Measurements from ENCODE around the gene TMEM41B.
"Not testable (repeated sequence)": the region's sequence is repeated elsewhere in the genome, so short reads cannot be mapped to it uniquely, and the experiment has no call there.

The TMEM41B gene

DNA sequence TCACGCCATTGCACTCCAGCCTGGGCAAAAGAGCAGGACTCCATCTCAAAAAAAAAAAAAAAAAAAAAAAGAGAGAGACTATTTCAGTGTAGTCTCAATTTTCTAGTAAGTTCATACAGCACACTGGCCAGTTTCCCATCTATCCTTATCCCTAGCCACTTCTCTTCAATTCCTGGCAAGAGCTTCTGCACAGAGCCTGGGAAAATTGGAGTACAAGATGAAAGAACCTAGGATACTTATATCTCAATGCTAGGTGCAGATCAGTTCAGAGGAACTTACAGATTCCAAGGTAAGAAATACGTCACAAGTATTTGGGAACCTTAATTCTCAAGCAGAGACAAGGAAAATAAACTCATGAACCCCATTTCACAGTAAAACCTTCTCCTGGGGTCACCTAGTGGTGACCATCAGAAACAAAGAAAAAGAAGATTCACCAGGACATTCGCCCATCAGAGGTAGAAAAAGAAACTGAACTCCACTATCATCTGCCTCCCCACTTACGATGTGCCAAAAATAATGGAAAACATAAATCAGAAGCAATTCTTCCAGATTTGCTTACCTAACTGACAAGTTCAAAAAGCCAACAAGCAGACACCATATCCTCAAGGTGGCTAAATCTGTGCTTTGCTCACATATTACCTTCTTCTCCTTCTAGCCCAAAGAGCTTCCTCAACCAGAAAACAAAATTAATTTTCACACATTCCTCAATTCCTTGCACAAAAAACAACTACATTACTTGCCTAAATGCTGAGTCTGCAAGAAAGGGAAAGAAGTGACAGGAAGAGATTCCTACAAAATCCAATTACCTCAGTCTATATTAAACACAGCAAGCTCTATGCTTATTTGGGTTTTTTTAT, 54.2 kb downstream of the TMEM41B start:
- DNase-seq = no peak

DNA sequence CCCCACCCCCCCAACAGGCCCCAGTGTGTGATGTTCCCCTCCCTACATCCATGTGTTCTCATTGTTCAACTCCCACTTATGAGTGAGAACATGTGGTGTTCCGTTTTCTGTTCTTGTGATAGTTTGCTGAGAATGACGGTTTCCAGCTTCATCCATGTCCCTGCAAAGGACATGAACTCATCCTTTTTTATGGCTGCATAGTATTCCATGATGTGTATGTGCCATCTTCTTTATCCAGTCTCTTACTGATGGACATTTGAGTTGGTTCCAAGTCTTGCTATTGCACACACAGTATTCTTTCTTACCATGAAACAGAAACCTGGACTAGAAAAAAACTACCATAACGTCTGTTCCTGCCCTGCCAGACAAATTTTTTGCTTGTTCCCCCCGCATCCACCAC, 56.1 kb downstream of the TMEM41B start:
- not testable (repeated sequence) for DNase-seq

DNA sequence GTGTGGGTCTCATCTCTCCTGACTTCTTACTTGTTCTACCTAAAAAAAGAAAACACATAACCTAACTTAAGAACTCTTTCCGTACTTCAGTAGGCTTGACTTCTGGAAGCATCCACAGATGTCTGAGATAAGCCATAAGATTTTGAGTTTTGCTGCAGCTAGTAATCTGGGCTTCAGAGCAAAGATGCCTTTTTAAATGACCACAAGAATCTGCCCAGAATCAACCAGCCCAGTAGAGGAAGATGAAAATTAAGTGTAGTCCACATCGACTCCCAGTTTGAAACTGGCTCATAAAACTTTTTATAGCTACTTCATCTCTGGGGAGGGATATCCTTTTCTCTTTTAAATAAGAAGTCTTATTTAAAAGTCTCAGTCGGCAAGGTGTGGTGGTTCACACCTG, 60.0 kb downstream of the TMEM41B start:
- no peak for DNase-seq

DNA sequence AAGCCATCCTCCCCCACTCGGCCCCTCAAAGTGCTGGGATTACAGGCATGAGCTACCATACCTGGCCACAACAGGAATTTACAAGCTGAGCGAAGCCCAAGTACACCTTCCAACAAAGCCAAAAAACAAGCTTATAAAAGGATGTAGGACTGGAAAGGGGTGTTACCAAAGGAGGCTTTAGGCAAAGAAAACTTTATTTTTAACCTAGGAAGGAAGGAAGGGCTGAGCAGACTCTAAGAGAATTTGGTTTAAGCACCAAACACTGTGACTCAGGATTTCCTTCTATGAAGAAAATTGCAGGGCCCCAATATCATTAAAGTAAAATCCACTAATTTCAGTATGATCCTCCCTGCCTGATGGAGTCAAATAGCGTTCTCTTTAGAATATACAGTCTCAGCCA, 61.3 kb downstream of the TMEM41B start:
- DNase-seq = no peak

DNA sequence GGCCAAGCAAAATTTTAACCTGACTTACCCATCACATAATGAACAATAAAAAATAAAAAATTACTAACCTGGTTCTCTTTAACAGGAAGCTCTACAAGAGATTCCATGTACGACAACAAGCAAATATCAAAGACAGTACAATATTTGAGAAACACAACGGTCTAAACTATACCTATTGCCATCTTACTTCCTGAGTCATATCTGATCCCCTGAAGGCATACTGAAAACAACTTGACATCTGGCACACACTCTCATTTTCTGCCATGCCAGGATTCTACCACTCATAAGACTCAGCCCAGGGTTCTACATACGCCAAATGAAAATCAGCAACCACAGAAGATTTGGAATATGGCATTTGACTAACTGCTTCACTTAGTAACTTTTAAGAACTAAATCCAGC, 63.1 kb downstream of the TMEM41B start:
- DNase-seq = no peak

DNA sequence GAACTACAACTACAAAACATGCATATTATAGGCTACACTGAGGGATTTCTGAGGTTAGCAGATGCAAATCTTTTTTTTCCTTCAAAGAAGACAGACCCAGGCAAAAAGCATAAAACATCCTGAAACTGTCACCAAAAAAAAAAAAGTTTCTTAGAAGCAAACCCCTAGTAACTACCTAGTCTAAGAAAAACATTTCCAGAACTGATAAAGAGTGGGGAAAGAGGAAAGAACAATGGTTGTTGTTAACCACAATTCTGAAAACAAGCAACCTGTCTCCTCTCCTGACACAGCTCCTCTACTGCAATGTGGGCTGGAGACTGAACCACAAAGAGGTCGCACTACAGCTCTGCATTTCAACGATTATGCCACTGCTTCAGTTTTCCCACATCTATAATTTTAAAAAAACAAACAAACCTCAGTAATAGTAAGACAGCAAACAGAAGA, 64.2 kb downstream of the TMEM41B start:
- DNase-seq = peak; percentile 35

DNA sequence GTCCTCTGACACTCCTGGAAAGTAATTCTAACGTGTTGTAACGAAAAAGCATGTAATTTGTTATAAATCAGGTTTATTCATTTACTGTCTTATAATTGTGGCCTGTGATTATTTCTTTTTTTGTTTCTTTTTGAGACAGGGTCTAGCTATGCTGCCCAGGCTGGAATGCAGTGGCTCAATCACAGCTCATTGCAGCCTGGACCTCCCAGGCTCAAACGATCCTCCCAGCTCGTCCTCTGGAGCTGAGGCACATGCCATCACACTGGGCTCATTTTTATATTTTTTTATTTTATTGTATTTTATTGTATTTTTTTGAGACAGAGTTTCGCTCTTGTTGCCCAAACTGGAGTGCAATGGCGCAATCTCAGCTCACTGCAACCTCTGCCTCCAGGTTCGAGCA, 65.1 kb downstream of the TMEM41B start:
- DNase-seq = no peak

DNA sequence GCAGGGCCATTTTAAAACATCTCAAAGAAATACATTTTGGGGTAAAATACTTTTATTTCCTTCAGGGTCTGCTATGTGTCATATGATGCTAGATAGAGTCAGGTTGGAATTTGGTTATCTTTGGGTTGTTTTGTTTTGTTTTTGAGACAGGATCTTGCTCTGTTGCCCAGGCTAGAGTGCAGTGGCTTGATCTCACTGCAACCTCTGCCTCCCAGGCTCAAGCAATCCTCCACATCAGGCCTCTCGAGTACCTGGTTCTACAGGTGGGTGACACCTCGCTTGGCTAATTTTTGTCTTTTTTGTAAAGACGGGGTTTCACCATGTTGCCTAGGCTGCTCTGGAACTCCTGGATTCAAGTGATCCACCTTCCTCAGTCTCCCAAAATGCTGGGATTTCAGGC, 66.5 kb downstream of the TMEM41B start:
- no peak for DNase-seq

DNA sequence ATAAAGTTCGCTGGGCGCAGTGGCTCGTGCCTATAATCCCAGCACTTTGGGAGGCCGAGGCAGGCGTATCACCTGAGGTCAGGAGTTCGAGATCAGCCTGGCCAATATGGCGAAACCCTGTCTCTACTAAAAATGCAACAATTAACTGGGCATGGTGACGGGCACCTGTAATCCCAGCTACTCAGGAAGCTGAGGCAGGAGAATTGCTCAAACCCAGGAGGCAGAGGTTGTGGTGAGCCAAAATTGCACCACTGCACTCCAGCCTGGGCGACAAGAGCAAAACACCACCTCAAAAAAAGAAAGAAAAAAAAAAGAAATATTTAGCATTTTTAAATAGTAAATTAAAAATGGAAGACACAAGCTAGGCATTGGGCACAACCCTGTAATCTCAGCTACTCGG, 78.2 kb downstream of the TMEM41B start:
- DNase-seq = not testable (repeated sequence)

DNA sequence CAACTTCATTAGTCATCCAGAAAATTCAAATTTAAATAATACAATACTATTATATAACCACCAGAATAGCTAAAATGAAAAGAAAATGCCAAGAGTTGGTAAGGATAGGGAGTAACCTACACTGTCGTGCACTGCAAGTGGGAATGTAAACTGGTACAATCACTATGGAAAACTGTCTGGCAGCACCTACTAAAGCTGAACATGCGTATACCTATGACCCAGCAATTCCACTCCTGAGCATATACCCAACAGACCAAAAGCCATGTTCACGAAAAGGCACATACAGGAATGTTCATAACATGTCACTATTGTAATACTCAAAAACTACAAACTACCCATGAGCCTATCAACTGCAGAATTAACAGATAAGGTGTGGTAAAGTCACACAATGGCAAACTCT, 81.9 kb downstream of the TMEM41B start:
- DNase-seq = no peak

DNA sequence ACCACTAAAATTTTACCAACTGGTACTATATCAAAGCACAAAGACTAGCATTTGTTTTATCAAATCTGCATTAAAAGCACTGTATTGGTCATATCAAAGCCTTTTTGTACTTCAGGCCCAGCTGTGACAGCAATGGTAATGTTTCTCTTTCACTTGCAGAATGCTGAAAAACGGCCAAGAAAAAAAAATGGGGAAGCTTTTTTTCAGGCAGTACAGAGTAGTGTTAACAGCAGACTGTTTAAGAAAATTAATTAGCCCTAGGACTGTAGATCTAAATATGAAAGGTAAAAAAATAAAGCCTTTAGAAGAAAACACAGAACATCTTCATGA, 82.6 kb downstream of the TMEM41B start:
- peak; percentile 68 for DNase-seq

All from MV-4-11 (cell line).